Subcutaneous abdominal adipose tissue (tissue), 5 donors: ENCODE results near the gene FILIP1L.

Experiments
- H3K27ac ChIP-seq: one replicate; pipeline ENCODE4 v1.7.0; 2013; ENCODE audit warnings: low read depth, mild to moderate bottlenecking, inconsistent platforms, low read length, moderate library complexity
- H3K27me3 ChIP-seq, 5 donors: one replicate each; pipeline ENCODE4 v1.7.0; 2013; ENCODE audit warnings: low read length in 5 of 5, inconsistent platforms in 1 of 5; ENCODE audit not compliant: control insufficient read depth in 5 of 5, insufficient read depth in 4 of 5
- H3K36me3 ChIP-seq, 5 donors: one replicate each; pipeline ENCODE4 v1.7.0; 2013; ENCODE audit warnings: low read length in 5 of 5; ENCODE audit not compliant: control insufficient read depth in 5 of 5, insufficient read depth in 5 of 5
- H3K4me1 ChIP-seq, 5 donors: one replicate each; pipeline ENCODE4 v1.7.0; 2013; ENCODE audit warnings: low read length in 5 of 5, mild to moderate bottlenecking in 3 of 5, moderate library complexity in 1 of 5; ENCODE audit not compliant: control insufficient read depth in 5 of 5, insufficient read depth in 5 of 5
- H3K4me3 ChIP-seq, 5 donors: one replicate each; pipeline ENCODE4 v1.7.0; 2013; ENCODE audit warnings: low read length in 5 of 5, low read depth in 1 of 5
- H3K9ac ChIP-seq, 5 donors: one replicate each; pipeline ENCODE4 v1.7.0; 2013; ENCODE audit warnings: low read length in 5 of 5, mild to moderate bottlenecking in 4 of 5, moderate library complexity in 3 of 5
- H3K9me3 ChIP-seq, 5 donors: one replicate each; pipeline ENCODE4 v1.7.0; 2013; ENCODE audit warnings: low read length in 5 of 5; ENCODE audit not compliant: control insufficient read depth in 5 of 5
- donor health status: healthy.
- donor health status: healthy.
- donor health status: healthy.
- donor health status: healthy.
- donor health status: healthy.

FILIP1L gene

DNA sequence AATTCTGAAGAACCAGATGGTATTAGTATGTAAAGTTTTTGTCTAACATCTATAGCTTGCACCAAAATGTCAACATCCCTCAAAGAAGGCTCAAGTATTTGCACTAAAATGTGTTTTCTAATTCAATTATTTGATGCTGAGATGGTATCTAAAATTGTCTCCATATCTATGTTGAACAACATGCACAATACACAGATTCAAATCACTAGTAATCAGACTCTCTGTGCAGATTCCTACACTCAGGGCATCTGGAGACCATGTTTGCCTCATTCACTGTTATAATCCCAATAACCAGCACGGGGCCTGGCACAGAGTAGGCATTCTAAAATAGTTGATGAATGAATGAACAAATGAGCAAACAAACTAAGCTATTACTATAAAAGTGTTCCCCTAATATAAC is 2.6 kb downstream of the FILIP1L start:
- Histone ChIP-seq H3K9ac (no peak overlapping the region), H3K4me3 (no peak overlapping the region), H3K27ac (no peak overlapping the region), H3K27me3 (no peaks in the 10 kb centered on the region), H3K9me3 (no peaks in the 10 kb centered on the region), H3K4me1 (peaks cover 0 to 12% (median 9%) of the 10 kb centered on the region in 5 donors), H3K36me3 (no peaks in the 10 kb centered on the region)

GRCh38 chr3:100110162-100110561 is 4.1 kb downstream of the FILIP1L start:
- H3K9me3 ChIP-seq: no peaks in the 10 kb centered on the region
- H3K36me3 ChIP-seq: no peaks in the 10 kb centered on the region
- no peak overlapping the region for H3K9ac ChIP-seq
- peaks cover 3 to 24% (median 15%) of the 10 kb centered on the region in 5 donors for H3K4me1 ChIP-seq
- no peak overlapping the region for H3K4me3 ChIP-seq
- H3K27ac ChIP-seq: no peak overlapping the region
- no peaks in the 10 kb centered on the region for H3K27me3 ChIP-seq

DNA sequence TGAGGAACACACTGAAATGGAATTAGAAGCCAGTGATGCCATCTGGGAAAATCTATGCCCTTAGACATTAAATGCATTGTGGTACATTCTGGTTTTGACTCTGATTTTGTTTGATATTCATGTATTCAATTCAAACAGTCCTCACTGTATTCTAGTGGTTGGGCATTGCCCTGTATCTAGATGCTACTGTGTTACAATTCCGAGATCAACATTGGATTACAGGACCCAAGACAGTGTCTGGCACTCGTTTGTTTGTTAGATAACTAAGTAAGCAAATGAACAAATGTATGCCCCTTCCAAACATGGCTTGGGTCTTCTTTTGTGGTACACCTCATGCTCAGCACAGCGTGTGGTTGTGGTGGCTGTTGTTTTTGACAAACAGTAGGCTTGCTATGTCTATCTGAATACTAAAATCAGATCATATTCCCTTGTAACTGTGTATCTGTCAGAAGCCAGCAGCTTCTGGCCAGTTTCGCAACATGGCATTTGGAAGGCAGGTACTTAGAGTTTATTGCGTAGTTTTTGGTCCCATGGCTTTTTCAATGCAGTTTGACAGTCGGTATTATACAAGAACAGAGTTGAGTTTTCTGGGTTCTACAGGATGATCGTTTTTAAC is 5.7 kb downstream of the FILIP1L start:
- H3K9ac ChIP-seq: no peak overlapping the region

GRCh38 chr3:100107221-100107814 is 7.0 kb downstream of the FILIP1L start:
- H3K27me3 ChIP-seq: no peaks in the 10 kb centered on the region
- H3K27ac ChIP-seq: no peak overlapping the region
- no peaks in the 10 kb centered on the region for H3K36me3 ChIP-seq
- no peak overlapping the region for H3K4me3 ChIP-seq
- no peak overlapping the region for H3K9ac ChIP-seq
- H3K4me1 ChIP-seq: peaks cover 3 to 42% (median 26%) of the 10 kb centered on the region in 5 donors
- H3K9me3 ChIP-seq: no peaks in the 10 kb centered on the region

More for the DNA sequence above, 5.7 kb downstream of the FILIP1L start:
- H3K4me1 ChIP-seq: peaks cover 3 to 30% (median 15%) of the 10 kb centered on the region in 5 donors
- H3K9me3 ChIP-seq: no peaks in the 10 kb centered on the region
- H3K36me3 ChIP-seq: no peaks in the 10 kb centered on the region
- H3K4me3 ChIP-seq: no peak overlapping the region
- H3K27me3 ChIP-seq: no peaks in the 10 kb centered on the region
- H3K27ac ChIP-seq: no peak overlapping the region

GRCh38 chr3:100106531-100107141 is 7.7 kb downstream of the FILIP1L start:
- Histone ChIP-seq H3K4me3 (no peak overlapping the region), H3K4me1 (peaks cover 3 to 42% (median 26%) of the 10 kb centered on the region in 5 donors), H3K36me3 (no peaks in the 10 kb centered on the region), H3K9me3 (no peaks in the 10 kb centered on the region), H3K9ac (no peak overlapping the region), H3K27ac (no peak overlapping the region), H3K27me3 (no peaks in the 10 kb centered on the region)

GRCh38 chr3:100106094-100106493 is 8.2 kb downstream of the FILIP1L start:
- no peak overlapping the region for H3K4me3 ChIP-seq
- peaks cover 3 to 42% (median 26%) of the 10 kb centered on the region in 5 donors for H3K4me1 ChIP-seq
- no peak overlapping the region for H3K27ac ChIP-seq
- no peaks in the 10 kb centered on the region for H3K27me3 ChIP-seq
- H3K9me3 ChIP-seq: no peaks in the 10 kb centered on the region
- no peaks in the 10 kb centered on the region for H3K36me3 ChIP-seq
- no peak overlapping the region for H3K9ac ChIP-seq

DNA sequence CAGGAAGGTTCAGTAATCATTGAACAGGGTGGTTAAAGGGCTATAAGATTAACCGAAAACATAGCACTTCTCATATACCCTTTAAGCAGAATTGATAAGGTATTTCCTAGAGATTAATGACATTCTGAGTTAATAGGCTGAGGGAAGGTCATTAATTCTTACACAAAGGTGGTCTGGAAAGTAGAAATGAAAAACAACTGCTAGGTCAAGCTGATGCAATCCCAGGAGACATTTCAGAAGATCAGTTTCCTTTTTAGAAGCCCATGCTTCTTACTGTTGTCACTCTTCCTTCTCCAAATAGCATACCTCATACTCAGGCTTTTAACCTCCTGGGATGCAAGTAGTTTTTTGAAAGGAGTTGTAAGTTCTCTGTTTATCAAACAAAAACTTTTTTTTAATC is 8.8 kb downstream of the FILIP1L start:
- H3K9ac ChIP-seq: no peak overlapping the region
- peak overlapping the region; percentile 49 for H3K27ac ChIP-seq
- no peaks in the 10 kb centered on the region for H3K36me3 ChIP-seq
- H3K9me3 ChIP-seq: no peaks in the 10 kb centered on the region
- no peak overlapping the region for H3K4me3 ChIP-seq
- H3K4me1 ChIP-seq: peaks cover 3 to 42% (median 26%) of the 10 kb centered on the region in 5 donors
- no peaks in the 10 kb centered on the region for H3K27me3 ChIP-seq

- Histone ChIP-seq H3K27ac (peak overlapping the region; percentile 49), H3K4me3 (no peak overlapping the region), H3K9ac (no peak overlapping the region), H3K9me3 (no peaks in the 10 kb centered on the region), H3K36me3 (no peaks in the 10 kb centered on the region), H3K27me3 (no peaks in the 10 kb centered on the region), H3K4me1 (peaks cover 3 to 42% (median 26%) of the 10 kb centered on the region in 5 donors)
These were observed 9.4 kb downstream of the FILIP1L start for GRCh38 chr3:100104817-100105413.

DNA sequence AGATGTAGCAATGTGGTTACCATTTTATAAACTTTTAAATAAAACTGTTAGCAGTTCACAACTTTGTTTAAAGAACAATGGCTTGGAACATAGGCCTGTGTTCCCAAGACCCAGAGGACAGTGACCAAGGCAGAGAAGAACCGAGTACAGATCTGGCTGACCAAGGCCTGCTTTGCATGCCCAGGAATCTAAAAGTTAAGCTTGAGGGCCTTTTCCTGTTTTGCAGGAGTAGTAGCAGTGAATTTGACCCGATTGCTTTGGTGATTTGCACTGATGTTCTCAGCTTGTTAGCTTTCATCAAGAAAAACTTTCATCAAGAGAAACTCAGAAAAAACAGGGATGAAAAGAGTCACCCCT is 9.9 kb downstream of the FILIP1L start:
- Histone ChIP-seq H3K4me1 (peaks cover 3 to 42% (median 26%) of the 10 kb centered on the region in 5 donors), H3K9ac (no peak overlapping the region), H3K36me3 (no peaks in the 10 kb centered on the region), H3K9me3 (no peaks in the 10 kb centered on the region), H3K27me3 (no peaks in the 10 kb centered on the region), H3K27ac (no peak overlapping the region), H3K4me3 (no peak overlapping the region)
